Astrocyte (in vitro differentiated cells and primary cell): Measurements from ENCODE around the gene KRTAP10-2. TPM values are rescaled to one million over a fixed set of nuclear protein-coding genes. Genes with fewer than 3 reads are reported as not detected.
A peak's percentile ranks its signal among the peaks of the same experiment; 100 is the strongest.

ENCODE experiments used
- DNase-seq: peaks from one replicate; pipeline ENCODE4 v3.0.0-alpha.2; 2010; ENCODE audit warnings: low read depth
- FAIRE-seq: peaks from 2 replicates; lab custom pipeline; 2011; peaks lifted over from hg19 to GRCh38; lab: Jason Lieb, UNC
- H2AFZ ChIP-seq: 2 replicates; pipeline ENCODE4 v1.6.0; 2012; ENCODE audit warnings: low read depth, low read length, inconsistent platforms
- H3K27ac ChIP-seq: 2 replicates; pipeline ENCODE4 v1.5.1; 2011; ENCODE audit warnings: low read depth, low read length, inconsistent platforms
- H3K27me3 ChIP-seq: 2 replicates; pipeline ENCODE4 v1.6.0; 2011; ENCODE audit warnings: low read length, inconsistent platforms; ENCODE audit not compliant: insufficient read depth
- H3K36me3 ChIP-seq: 2 replicates; pipeline ENCODE4 v1.5.1; 2011; ENCODE audit warnings: low read length, inconsistent platforms; ENCODE audit not compliant: insufficient read depth
- H3K4me1 ChIP-seq: 2 replicates; pipeline ENCODE4 v1.5.1; 2011; ENCODE audit warnings: low read length, inconsistent platforms; ENCODE audit not compliant: insufficient read depth
- H3K4me2 ChIP-seq: 2 replicates; pipeline ENCODE4 v1.6.0; 2012; ENCODE audit warnings: low read length, inconsistent platforms
- H3K4me3 ChIP-seq: 2 replicates; pipeline ENCODE4 v1.5.1; 2011; ENCODE audit warnings: low read depth, mild to moderate bottlenecking, low read length, inconsistent platforms; ENCODE audit not compliant: insufficient read depth
- H3K79me2 ChIP-seq: 2 replicates; pipeline ENCODE4 v1.6.0; 2012; ENCODE audit warnings: mild to moderate bottlenecking, low read length, inconsistent platforms; ENCODE audit not compliant: insufficient read depth
- H3K9ac ChIP-seq: 2 replicates; pipeline ENCODE4 v1.6.0; 2012; ENCODE audit warnings: mild to moderate bottlenecking, low read length, inconsistent platforms
- H3K9me3 ChIP-seq: 2 replicates; pipeline ENCODE4 v1.5.1; 2012; ENCODE audit warnings: low read depth, mild to moderate bottlenecking, low read length, inconsistent platforms; ENCODE audit not compliant: insufficient read depth
- H4K20me1 ChIP-seq: 2 replicates; pipeline ENCODE4 v1.6.0; 2012; ENCODE audit warnings: low read length, inconsistent platforms; ENCODE audit not compliant: insufficient read depth
- H3K27ac Mint-ChIP-seq: one replicate; pipeline ENCODE4 v1.8.0; 2021; ENCODE audit warnings: mild to moderate bottlenecking, mixed read lengths; ENCODE audit not compliant: unreplicated experiment
- H3K27me3 Mint-ChIP-seq: one replicate; pipeline ENCODE4 v1.8.0; 2021; ENCODE audit warnings: low read depth, mixed read lengths; ENCODE audit not compliant: unreplicated experiment
- H3K36me3 Mint-ChIP-seq: one replicate; pipeline ENCODE4 v1.8.0; 2021; ENCODE audit warnings: low read depth, mixed read lengths; ENCODE audit not compliant: unreplicated experiment
- H3K4me1 Mint-ChIP-seq: one replicate; pipeline ENCODE4 v1.8.0; 2021; ENCODE audit warnings: low read depth, mixed read lengths; ENCODE audit not compliant: unreplicated experiment
- H3K4me3 Mint-ChIP-seq: one replicate; pipeline ENCODE4 v1.8.0; 2021; ENCODE audit warnings: mild to moderate bottlenecking, moderate library complexity, mixed read lengths; ENCODE audit not compliant: unreplicated experiment
- H3K9me3 Mint-ChIP-seq: one replicate; pipeline ENCODE4 v1.8.0; 2021; ENCODE audit warnings: mild to moderate bottlenecking, mixed read lengths; ENCODE audit not compliant: unreplicated experiment
- CTCF ChIP-seq: IDR thresholded peaks from 2 replicates; pipeline ENCODE4 v1.5.1; 2011; ENCODE audit warnings: low read depth, mild to moderate bottlenecking, inconsistent platforms, low read length, moderate library complexity; ENCODE audit not compliant: insufficient read depth
- EZH2 ChIP-seq: IDR thresholded peaks from 2 replicates; pipeline ENCODE4 v1.6.1; 2012; ENCODE audit warnings: mild to moderate bottlenecking, low read length, inconsistent platforms; ENCODE audit not compliant: insufficient read depth
- total RNA-seq: library from RNA; stranded (reverse); gene quantifications from 2 replicates; pipeline ENCODE4 v1.2.1, GENCODE V29; 2021

The KRTAP10-2 gene
- total RNA-seq, 1 donor from 2014 or later: not detected

- no peaks in the 10 kb centered on the region for H4K20me1 ChIP-seq
- H3K9ac ChIP-seq: no peak overlapping the region
- no peak overlapping the region for H3K4me2 ChIP-seq
- DNase-seq (peak; percentile 2), FAIRE-seq (no peak)
- H3K79me2 ChIP-seq: no peaks in the 10 kb centered on the region
- no peaks in the 10 kb centered on the region for H3K27me3 ChIP-seq
- peaks cover 5% of the 10 kb centered on the region for H3K27me3 Mint-ChIP-seq
- H3K36me3 Mint-ChIP-seq: peaks cover 1% of the 10 kb centered on the region
- no peaks in the 10 kb centered on the region for H3K9me3 ChIP-seq
- peak overlapping the region; percentile 75 for H3K27ac Mint-ChIP-seq
- H3K4me1 ChIP-seq: no peaks in the 10 kb centered on the region
- no peaks in the 10 kb centered on the region for H3K36me3 ChIP-seq
- no peak overlapping the region for H2AFZ ChIP-seq
- no peak overlapping the region for H3K27ac ChIP-seq
- H3K4me3 ChIP-seq: no peak overlapping the region
- H3K9me3 Mint-ChIP-seq: peaks cover 15% of the 10 kb centered on the region
- H3K4me1 Mint-ChIP-seq: peaks cover 7% of the 10 kb centered on the region
- no peak overlapping the region for H3K4me3 Mint-ChIP-seq
- no peak for TF ChIP-seq CTCF
- no peak for TF ChIP-seq EZH2
Measured at GRCh38 chr21:44548922-44549321, 2.4 kb downstream of the KRTAP10-2 start.

GRCh38 chr21:44548381-44548780, 2.9 kb downstream of the KRTAP10-2 start:
- H3K27ac Mint-ChIP-seq: no peak overlapping the region
- H3K36me3 Mint-ChIP-seq: peaks cover 1% of the 10 kb centered on the region
- DNase-seq (no peak), FAIRE-seq (no peak)
- Histone ChIP-seq H3K9me3 (no peaks in the 10 kb centered on the region), H3K9ac (no peak overlapping the region), H3K27me3 (no peaks in the 10 kb centered on the region), H3K4me1 (no peaks in the 10 kb centered on the region), H4K20me1 (no peaks in the 10 kb centered on the region), H3K4me2 (no peak overlapping the region), H3K27ac (no peak overlapping the region), H3K36me3 (no peaks in the 10 kb centered on the region), H3K4me3 (no peak overlapping the region), H3K79me2 (no peaks in the 10 kb centered on the region), H2AFZ (no peak overlapping the region)
- TF ChIP-seq EZH2: no peak
- TF ChIP-seq CTCF: no peak
- H3K27me3 Mint-ChIP-seq: peaks cover 5% of the 10 kb centered on the region
- peaks cover 7% of the 10 kb centered on the region for H3K4me1 Mint-ChIP-seq
- H3K9me3 Mint-ChIP-seq: peaks cover 15% of the 10 kb centered on the region
- no peak overlapping the region for H3K4me3 Mint-ChIP-seq

- Mint-ChIP-seq H3K9me3 (peaks cover 15% of the 10 kb centered on the region), H3K36me3 (peaks cover 1% of the 10 kb centered on the region), H3K27ac (no peak overlapping the region), H3K27me3 (peaks cover 5% of the 10 kb centered on the region), H3K4me3 (no peak overlapping the region), H3K4me1 (peaks cover 7% of the 10 kb centered on the region)
- no peak overlapping the region for H3K4me2 ChIP-seq
- H3K36me3 ChIP-seq: no peaks in the 10 kb centered on the region
- H3K27me3 ChIP-seq: no peaks in the 10 kb centered on the region
- FAIRE-seq (no peak), DNase-seq (no peak)
- H3K27ac ChIP-seq: no peak overlapping the region
- no peak for TF ChIP-seq CTCF
- TF ChIP-seq EZH2: no peak
- H4K20me1 ChIP-seq: no peaks in the 10 kb centered on the region
- no peaks in the 10 kb centered on the region for H3K79me2 ChIP-seq
- H2AFZ ChIP-seq: no peak overlapping the region
- H3K4me3 ChIP-seq: no peak overlapping the region
- H3K4me1 ChIP-seq: no peaks in the 10 kb centered on the region
- no peaks in the 10 kb centered on the region for H3K9me3 ChIP-seq
- no peak overlapping the region for H3K9ac ChIP-seq
Measured at GRCh38 chr21:44547656-44548331, 3.5 kb downstream of the KRTAP10-2 start.
